Activated CD8-positive, alpha-beta memory T cell treated with anti-CD3 and anti-CD28 coated beads, Interleukin-2, amount 50 U/mL, for 1 hour (primary cell): Measurements from ENCODE around the gene XXYLT1.
"Not testable (repeated sequence)": the region's sequence is repeated elsewhere in the genome, so short reads cannot be mapped to it uniquely, and the experiment has no call there.

Experiments used
- DNase-seq: peaks from one replicate; pipeline ENCODE4 v3.0.0-alpha.2; 2020; ENCODE audit errors: extremely low read depth

Gene XXYLT1, protein sequence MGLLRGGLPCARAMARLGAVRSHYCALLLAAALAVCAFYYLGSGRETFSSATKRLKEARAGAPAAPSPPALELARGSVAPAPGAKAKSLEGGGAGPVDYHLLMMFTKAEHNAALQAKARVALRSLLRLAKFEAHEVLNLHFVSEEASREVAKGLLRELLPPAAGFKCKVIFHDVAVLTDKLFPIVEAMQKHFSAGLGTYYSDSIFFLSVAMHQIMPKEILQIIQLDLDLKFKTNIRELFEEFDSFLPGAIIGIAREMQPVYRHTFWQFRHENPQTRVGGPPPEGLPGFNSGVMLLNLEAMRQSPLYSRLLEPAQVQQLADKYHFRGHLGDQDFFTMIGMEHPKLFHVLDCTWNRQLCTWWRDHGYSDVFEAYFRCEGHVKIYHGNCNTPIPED

DNA sequence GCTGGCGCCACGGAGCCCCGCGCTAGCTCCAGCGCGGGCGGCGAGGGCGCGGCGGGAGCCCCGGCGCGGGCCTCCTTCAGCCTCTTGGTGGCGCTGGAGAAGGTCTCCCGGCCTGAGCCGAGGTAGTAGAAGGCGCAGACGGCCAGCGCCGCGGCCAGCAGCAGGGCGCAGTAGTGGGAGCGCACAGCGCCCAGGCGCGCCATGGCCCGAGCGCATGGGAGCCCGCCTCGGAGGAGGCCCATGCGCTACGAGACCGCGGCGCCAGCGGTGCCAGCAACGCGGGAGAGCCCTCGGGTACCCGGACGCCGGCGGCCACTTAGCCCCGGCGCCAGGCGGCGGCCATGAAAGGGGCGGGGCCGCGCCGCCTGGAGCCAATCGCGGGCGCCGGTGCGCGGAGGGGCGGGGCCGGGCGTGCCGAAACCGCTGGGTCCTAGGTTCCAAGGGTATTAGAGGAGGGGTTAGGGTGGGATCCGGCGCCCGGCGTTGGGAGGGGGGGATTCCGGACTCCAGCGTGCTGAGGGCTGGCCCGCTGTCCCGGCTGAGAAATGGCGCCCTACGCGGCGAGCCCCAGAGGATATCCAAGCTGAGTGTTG is at the start of gene XXYLT1:
Gene XXYLT1, minus strand, starts transcription at position 343 of the 593 bp plus-strand sequence. Its CDS starts 101 bp downstream, at position 242.
- DNase-seq, result peak; percentile 59

GRCh38 chr3:195319060-195319459 is 48.1 kb upstream of the XXYLT1 start:
- no peak for DNase-seq

DNA sequence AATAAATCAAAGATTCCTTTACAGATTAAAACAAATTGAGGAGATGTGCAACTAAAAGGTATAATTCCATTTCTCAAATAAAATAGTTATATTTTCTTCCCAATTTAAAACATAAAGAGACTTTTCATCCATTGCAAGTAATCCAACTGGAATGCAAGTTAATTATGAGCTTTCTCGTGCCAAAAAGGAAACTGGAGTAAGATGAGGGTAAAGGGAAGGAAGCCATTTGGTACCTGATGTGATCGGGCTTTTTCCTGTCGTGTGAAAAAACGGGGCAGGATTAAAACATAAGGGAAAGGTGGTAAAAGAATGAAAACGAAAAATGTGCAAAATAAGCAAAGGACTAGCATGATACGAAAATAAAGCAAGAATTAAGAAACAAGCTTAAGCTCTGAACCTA is 41.8 kb upstream of the XXYLT1 start:
- DNase-seq, result no peak

DNA sequence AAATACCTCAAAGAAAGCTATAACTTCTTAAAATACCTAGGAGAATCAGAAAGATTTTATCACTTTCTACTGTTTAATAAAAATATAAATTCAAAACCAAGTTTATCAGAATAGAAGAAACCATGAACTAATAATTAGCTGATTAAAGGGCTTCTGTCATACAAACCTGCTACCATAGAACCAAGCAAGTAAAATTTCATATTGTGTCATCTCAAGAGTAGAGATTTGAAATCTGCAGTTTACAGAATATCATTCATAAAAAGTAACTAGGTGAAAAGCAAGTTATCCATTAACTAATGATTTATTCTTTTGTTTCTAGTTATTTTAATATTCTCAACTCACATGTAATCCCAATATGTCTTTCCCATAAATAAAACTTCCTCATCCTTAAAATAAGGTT is 36.8 kb upstream of the XXYLT1 start:
- DNase-seq, result no peak

DNA sequence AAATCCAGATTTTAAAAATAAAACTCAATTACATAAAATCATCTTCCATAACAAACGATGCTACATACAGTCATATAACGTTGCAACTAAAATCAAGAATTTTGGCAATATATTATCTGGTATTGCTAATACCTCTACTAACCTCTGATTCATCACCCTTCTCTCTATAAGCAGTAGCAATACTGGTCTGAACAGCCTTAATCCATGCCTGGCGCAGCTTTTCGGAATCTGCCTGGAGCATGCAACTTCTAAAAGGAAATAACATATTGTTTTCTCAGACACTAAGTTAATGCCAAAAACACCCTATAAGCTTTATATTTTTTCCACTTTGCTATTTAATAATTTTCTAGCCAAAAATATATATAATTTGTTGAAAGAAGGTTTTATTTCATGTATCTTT is 35.4 kb upstream of the XXYLT1 start:
- no peak for DNase-seq

DNA sequence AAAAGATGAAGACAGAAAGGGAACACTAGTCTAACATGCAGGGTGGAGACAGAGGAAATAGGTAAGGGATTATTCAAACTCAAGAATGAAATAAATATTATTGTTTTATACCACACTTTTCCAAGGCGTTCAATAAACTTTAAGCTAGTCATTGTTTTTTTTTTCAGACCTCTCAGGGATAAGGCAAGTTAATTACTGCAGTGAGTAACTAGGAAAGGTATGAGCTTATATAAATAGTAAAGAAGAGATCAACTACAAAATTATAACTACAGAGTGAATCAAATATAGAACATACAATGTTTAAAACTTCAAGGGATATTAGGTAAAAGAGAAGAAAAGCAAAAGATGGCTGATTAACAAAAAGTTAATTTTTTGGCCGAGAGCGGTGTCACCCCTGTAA is 31.5 kb upstream of the XXYLT1 start:
- no peak for DNase-seq

DNA sequence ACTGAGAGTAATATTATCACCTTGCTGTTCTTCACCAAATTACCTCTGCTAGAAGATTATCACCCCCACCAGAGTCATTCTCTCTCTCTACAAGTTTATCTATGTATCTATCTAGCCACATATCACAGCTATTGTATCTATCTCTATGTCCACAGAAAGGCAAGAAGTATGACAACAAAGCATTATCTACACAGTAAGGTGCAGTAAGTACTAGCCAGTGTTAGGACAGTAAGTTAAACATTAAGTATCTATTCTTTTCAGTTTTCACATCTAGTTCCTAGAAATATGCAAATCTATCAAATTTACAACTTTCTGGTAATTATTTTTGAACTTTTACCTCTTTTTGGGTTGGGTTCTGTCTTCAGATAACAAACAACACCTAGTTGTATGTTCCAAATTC is 26.5 kb upstream of the XXYLT1 start:
- no peak for DNase-seq

GRCh38 chr3:195296662-195297061 is 25.7 kb upstream of the XXYLT1 start:
- no peak for DNase-seq

DNA sequence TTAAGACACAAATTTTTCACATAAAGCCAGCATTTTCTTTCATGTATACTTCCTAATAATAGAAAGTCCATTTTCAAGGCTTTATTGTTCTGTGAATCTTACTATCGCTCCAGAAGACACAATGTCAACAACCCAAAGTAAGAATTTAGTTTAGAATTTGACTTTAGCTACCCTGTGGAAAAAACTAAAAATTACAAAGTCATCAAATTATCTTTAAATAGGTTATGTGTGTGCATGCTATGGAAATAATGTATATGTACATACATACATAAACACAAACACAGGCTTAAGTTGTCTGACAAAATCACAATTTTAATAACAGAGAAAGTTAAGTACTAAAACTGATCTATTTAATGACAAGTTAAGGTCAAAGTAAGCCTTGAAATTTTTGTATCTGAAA is 20.2 kb upstream of the XXYLT1 start:
- no peak for DNase-seq

GRCh38 chr3:195290643-195291042 is 19.7 kb upstream of the XXYLT1 start:
- not testable (repeated sequence) for DNase-seq

DNA sequence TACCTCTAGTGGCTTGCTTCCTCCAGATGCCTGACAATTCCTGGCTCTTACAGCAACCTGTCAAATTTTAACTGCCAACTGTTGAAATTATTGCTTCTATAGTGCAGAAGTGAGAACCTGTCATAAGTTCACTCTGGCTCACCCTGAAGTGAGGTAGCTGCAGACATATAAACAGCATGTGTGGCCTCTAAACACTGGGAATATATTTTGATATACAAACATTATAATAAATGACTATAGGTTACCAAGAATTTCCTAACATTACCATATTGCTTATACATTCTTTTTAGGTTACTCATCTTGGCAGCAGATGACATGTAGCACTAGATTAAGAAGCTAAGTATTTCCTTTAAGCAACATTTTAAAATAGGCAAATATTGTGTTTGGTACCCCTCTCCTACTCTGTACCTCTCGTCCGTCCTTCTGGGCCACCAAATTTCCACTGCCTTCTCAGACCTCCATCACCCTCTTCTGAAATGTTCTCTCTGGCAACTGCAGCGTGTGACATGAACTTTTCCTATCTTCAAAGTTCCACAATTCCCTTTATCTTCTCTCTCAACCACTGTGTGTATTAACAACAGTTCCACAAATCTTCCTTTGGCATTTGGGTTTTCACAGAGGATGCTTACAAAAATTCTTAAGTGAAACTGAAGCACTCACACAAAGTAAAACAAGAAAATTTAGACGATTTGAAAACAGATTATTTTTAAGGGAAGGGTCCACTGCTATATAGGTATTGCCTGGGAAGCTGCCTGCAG is 15.3 kb upstream of the XXYLT1 start:
- no peak for DNase-seq

GRCh38 chr3:195285372-195285771 is 14.4 kb upstream of the XXYLT1 start:
- no peak for DNase-seq

GRCh38 chr3:195284842-195285241 is 13.9 kb upstream of the XXYLT1 start:
- DNase-seq, result no peak

DNA sequence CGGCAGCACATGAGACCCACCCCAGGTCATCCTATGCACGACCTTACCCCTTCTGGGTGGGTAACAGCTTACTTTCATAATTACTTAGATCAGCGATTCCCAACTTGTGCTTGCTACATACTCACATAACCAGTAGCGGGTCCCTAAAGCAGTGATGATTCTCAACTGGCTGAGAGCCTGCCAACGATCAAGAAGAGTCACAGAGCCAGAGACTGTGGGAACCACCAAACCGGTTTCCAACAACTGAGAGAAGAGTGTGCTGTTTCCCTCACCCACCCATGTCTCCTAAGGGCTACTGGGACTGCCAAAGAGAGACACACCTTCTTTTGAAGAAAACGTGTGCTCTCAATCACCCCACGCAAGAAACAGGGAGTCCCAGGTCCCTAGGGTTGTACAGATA is 12.0 kb upstream of the XXYLT1 start:
- DNase-seq, result no peak

GRCh38 chr3:195274259-195274966 is 3.5 kb upstream of the XXYLT1 start:
- no peak for DNase-seq

GRCh38 chr3:195271410-195272243 is 668 bp upstream of the XXYLT1 start:
- peak; percentile 54 for DNase-seq

GRCh38 chr3:195270079-195270816 is 711 bp downstream of the XXYLT1 start:
- DNase-seq, result no peak

DNA sequence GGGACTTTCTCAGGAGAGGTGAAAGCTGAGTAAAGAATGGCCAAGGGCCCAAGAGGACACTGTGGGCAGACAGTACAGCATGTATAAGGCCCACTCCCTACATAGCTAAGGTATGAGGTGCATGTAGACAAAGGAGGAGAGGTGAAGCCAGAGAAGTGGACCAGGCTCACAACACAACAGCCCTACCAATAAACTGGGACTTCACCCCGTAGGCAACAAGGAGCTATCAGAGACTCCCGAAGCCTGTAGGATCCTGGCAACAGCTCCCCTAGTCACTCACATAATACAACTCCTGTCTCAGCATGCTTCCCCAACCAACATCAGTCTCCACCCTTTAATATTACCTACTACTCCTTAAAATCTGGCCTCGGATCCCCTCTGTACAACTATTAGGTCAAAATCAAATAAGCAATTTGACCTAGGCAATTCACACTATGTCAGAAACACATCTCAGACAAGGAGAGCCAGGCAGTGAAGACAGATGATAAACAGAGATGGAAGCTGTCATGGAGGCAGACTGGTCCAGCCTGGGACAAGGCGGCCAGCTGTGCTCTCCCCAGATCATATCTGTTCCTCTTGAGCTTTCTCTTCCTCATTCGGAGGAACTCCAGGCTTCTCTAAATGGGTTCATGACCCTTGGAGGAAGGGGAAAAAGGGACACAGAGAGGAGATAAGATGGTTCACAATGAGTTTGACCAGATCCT is 1.4 kb downstream of the XXYLT1 start:
- no peak for DNase-seq

DNA sequence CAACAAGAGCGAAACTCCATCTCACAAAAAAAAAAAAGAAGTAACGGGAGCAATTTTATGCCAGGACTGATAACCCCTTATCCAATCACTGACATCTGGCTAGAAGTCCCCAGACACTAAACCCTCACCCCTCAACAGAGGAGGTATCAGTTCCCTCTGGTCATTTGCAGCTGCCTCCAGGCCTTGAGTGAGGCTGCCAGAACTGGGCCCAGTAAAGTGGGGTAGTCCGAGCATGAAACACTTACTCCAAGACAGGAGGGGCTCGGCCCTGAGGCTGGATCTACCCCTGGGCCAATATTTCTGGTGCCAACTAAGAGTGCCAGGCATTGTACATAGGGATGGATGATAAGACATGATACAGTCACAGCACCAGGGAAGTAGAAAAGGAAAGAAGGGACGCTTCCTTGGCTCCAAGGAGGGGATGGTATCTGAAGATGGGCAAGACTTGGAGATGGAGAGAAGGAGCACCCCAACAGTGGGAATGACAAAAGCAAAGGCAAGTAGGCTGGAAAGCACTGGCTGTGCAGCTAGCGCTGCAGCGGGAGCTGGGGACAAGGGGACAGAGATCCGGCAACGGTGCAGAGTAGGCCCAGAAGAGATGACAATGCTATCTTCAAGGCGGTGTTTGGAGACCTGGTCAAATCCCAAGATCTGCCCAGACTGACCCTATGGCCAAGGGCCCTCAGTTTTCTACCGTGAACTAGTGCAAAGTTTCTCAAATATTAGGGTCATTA is 2.2 kb downstream of the XXYLT1 start:
- DNase-seq, result no peak
